GM23338 (cell line): Measurements from ENCODE around the gene RFX3. TPM values are rescaled to one million over a fixed set of nuclear protein-coding genes. Genes with fewer than 3 reads are reported as not detected.
A peak's percentile ranks its signal among the peaks of the same experiment; 100 is the strongest.

Experiments
- ATAC-seq: fragments of 200-7000 bp; cut with Tn5 transposase; 3 replicates; pipeline ENCODE4 v1.9.1; 2020
- DNase-seq: peaks from one replicate; pipeline ENCODE4 v3.0.0-alpha.2; 2015; ENCODE audit warnings: low spot score
- H2AFZ ChIP-seq: fragments of 200-600 bp; sonication (generic); 2 replicates; pipeline ENCODE4 v1.8.0; 2016; ENCODE audit warnings: antibody characterized with exemption, mild to moderate bottlenecking, moderate library complexity
- H3F3A ChIP-seq: fragments of 200-600 bp; sonication (generic); replicated peaks from 2 replicates; pipeline ENCODE4 v1.8.0; 2017; ENCODE audit warnings: antibody characterized with exemption, mixed run types, low read depth
- H3K27ac ChIP-seq: fragments of 200-600 bp; sonication (generic); 2 replicates; pipeline ENCODE4 v1.6.1; 2016; ENCODE audit warnings: low read depth
- H3K27me3 ChIP-seq: fragments of 200-600 bp; sonication (generic); 2 replicates; pipeline ENCODE4 v1.8.0; 2016; ENCODE audit warnings: mild to moderate bottlenecking, mixed run types, moderate library complexity; ENCODE audit not compliant: insufficient read depth
- H3K36me3 ChIP-seq: fragments of 200-600 bp; sonication (generic); 2 replicates; pipeline ENCODE4 v1.8.0; 2016; ENCODE audit warnings: mild to moderate bottlenecking; ENCODE audit not compliant: insufficient read depth
- H3K4me1 ChIP-seq: fragments of 200-600 bp; sonication (generic); 2 replicates; pipeline ENCODE4 v1.8.0; 2016; ENCODE audit warnings: mild to moderate bottlenecking, moderate library complexity; ENCODE audit not compliant: insufficient read depth
- H3K4me2 ChIP-seq: fragments of 200-600 bp; sonication (generic); 2 replicates; pipeline ENCODE4 v1.7.1; 2017; ENCODE audit warnings: mixed run types
- H3K4me3 ChIP-seq: fragments of 200-600 bp; sonication (generic); 2 replicates; pipeline ENCODE4 v1.6.1; 2016; ENCODE audit warnings: mixed run types
- H3K79me2 ChIP-seq: fragments of 200-600 bp; sonication (generic); replicated peaks from 2 replicates; pipeline ENCODE4 v1.8.0; 2017; ENCODE audit warnings: mild to moderate bottlenecking; ENCODE audit not compliant: insufficient read depth
- H3K9me2 ChIP-seq: fragments of 200-600 bp; sonication (generic); 2 replicates; pipeline ENCODE4 v1.8.0; 2017; ENCODE audit not compliant: insufficient read depth
- H4K20me1 ChIP-seq: fragments of 200-600 bp; sonication (generic); replicated peaks from 2 replicates; pipeline ENCODE4 v1.8.0; 2017; ENCODE audit warnings: mild to moderate bottlenecking; ENCODE audit not compliant: insufficient read depth
- H3K27ac Mint-ChIP-seq: 2 replicates; pipeline ENCODE4 v1.8.0; 2020; ENCODE audit warnings: inconsistent platforms, mild to moderate bottlenecking, moderate library complexity, mixed read lengths
- H3K27me3 Mint-ChIP-seq: 3 replicates; pipeline ENCODE4 v1.8.0; 2022; ENCODE audit warnings: low read depth, mild to moderate bottlenecking, moderate library complexity, mixed read lengths, inconsistent platforms; ENCODE audit not compliant: insufficient read depth, poor library complexity
- H3K36me3 Mint-ChIP-seq: 3 replicates; pipeline ENCODE4 v1.8.0; 2021; ENCODE audit warnings: low read depth, mild to moderate bottlenecking, inconsistent platforms, moderate library complexity, mixed read lengths
- H3K4me1 Mint-ChIP-seq: 3 replicates; pipeline ENCODE4 v1.8.0; 2020; ENCODE audit warnings: mild to moderate bottlenecking, inconsistent platforms, mixed read lengths
- H3K4me3 Mint-ChIP-seq: 3 replicates; pipeline ENCODE4 v1.8.0; 2021; ENCODE audit warnings: moderate library complexity, mild to moderate bottlenecking, inconsistent platforms, mixed read lengths
- H3K9me3 Mint-ChIP-seq: 3 replicates; pipeline ENCODE4 v1.8.0; 2020; ENCODE audit warnings: moderate library complexity, mild to moderate bottlenecking, inconsistent platforms, mixed read lengths
- CREB1 ChIP-seq: fragments of 250-450 bp; sonication (Bioruptor Pico); IDR thresholded peaks from 2 replicates; pipeline ENCODE4 v1.5.0; 2020; ENCODE audit warnings: low read depth, mild to moderate bottlenecking, moderate library complexity
- EZH2 ChIP-seq: fragments of 200-600 bp; sonication (generic); IDR thresholded peaks from one replicate; pipeline ENCODE4 v1.8.0; 2017; ENCODE audit warnings: antibody characterized with exemption, mild to moderate bottlenecking, low read depth; ENCODE audit not compliant: unreplicated experiment
- EZH2phosphoT487 ChIP-seq: fragments of 200-600 bp; sonication (generic); IDR thresholded peaks from one replicate; pipeline ENCODE4 v1.8.1; 2018; ENCODE audit warnings: antibody characterized with exemption; ENCODE audit not compliant: unreplicated experiment
- JUNB ChIP-seq: IDR thresholded peaks from one replicate; pipeline ENCODE4 v1.6.1; 2016; ENCODE audit warnings: antibody characterized with exemption; ENCODE audit not compliant: unreplicated experiment
- NANOG ChIP-seq: IDR thresholded peaks from 2 replicates; pipeline ENCODE4 v1.6.1; 2016; ENCODE audit warnings: antibody characterized with exemption, borderline replicate concordance
- POLR2AphosphoS5 ChIP-seq: IDR thresholded peaks from 2 replicates; pipeline ENCODE4 v1.6.1; 2016; ENCODE audit warnings: antibody characterized with exemption, low read depth
- REST ChIP-seq: IDR thresholded peaks from one replicate; pipeline ENCODE4 v1.6.1; 2018; ENCODE audit warnings: antibody characterized with exemption; ENCODE audit not compliant: unreplicated experiment
- STAT1 ChIP-seq: IDR thresholded peaks from one replicate; pipeline ENCODE4 v1.6.1; 2016; ENCODE audit warnings: antibody characterized with exemption; ENCODE audit not compliant: unreplicated experiment
- ZNF114 ChIP-seq: fragments of 250-450 bp; sonication (Bioruptor Pico); IDR thresholded peaks from 2 replicates; pipeline ENCODE4 v1.5.0; 2020; ENCODE audit warnings: mild to moderate bottlenecking, moderate library complexity
- ZNF331 ChIP-seq: fragments of 250-450 bp; sonication (Bioruptor Pico); IDR thresholded peaks from 2 replicates; pipeline ENCODE4 v1.5.0; 2020; ENCODE audit warnings: low read depth, mild to moderate bottlenecking, moderate library complexity
- polyA plus RNA-seq: library from polyadenylated mRNA; unstranded; fragments of >200 nt; fragmentation: Nextera tagmentation; extraction: Ambion mirVana; gene quantifications from 2 replicates; pipeline ENCODE4 v1.2.1, GENCODE V29; 2016
- total RNA-seq: library from RNA; depleted of rRNA; stranded (reverse); fragments of >200 nt; shearing (Covaris generic); gene quantifications from 2 replicates; pipeline ENCODE4 v1.2.3, GENCODE V29; 2014
- TF ChIP-seq, protein P1 (sequence below): fragments of 250-450 bp; sonication (Bioruptor Pico); IDR thresholded peaks from 2 replicates; pipeline ENCODE4 v1.5.0; 2020; ENCODE audit warnings: mild to moderate bottlenecking, moderate library complexity
- TF ChIP-seq, protein P2 (sequence below): IDR thresholded peaks from 2 replicates; pipeline ENCODE4 v1.6.1; 2016; ENCODE audit warnings: antibody characterized with exemption
- TF ChIP-seq, protein P3 (sequence below), 2 experiments: fragments of 200-600 bp in 1 of 2; sonication (generic) in 1 of 2; conservative IDR thresholded peaks; 2 replicates each; pipeline versions ENCODE4 v1.5.1 to v1.6.1; 2016 to 2017; ENCODE audit warnings: antibody characterized with exemption in 2 of 2, low read depth in 2 of 2, mild to moderate bottlenecking in 2 of 2, moderate library complexity in 1 of 2

The RFX3 gene
- total and polyA plus RNA-seq, 2 experiments from 2014 or later = 9.8 to 22.1 TPM

DNA sequence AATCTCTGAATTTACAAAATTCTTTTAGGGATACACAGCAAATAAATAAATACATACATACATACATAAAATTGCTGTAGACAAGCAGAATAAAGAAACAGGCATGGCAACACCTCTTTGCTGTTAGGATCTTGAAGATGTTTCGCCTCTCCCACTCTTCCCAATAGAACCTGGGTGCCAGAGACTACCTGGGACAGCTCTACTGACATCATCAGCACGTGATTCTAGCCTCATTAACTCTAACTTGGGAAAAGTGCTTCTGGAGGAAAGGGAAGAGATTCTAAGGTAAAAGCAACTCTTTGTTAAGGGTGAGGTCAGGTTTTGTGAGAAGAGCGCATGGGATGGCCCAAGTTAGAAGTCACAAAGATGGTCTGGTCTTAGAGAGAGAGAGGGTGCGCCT, 339.1 kb downstream of the RFX3 start:
- Histone ChIP-seq H4K20me1 (no peaks in the 10 kb centered on the region), H2AFZ (0 out of 2 replicates have a peak overlapping the region, but pooled peaks have one; percentile 29), H3K79me2 (no peaks in the 10 kb centered on the region), H3K4me2 (no peak overlapping the region), H3K27me3 (peaks cover 18% of the 10 kb centered on the region), H3F3A (no peaks in the 10 kb centered on the region), H3K27ac (no peak overlapping the region), H3K9me2 (no peaks in the 10 kb centered on the region), H3K36me3 (no peaks in the 10 kb centered on the region), H3K4me1 (no peaks in the 10 kb centered on the region), H3K4me3 (no peak overlapping the region)
- ATAC-seq = no peak
- Mint-ChIP-seq H3K4me3 (no peak overlapping the region), H3K36me3 (no peaks in the 10 kb centered on the region), H3K9me3 (no peaks in the 10 kb centered on the region), H3K27ac (no peak overlapping the region), H3K4me1 (peaks cover 9% of the 10 kb centered on the region), H3K27me3 (peaks cover 4% of the 10 kb centered on the region)
- no peak for DNase-seq
- TF ChIP-seq, protein P1, sequence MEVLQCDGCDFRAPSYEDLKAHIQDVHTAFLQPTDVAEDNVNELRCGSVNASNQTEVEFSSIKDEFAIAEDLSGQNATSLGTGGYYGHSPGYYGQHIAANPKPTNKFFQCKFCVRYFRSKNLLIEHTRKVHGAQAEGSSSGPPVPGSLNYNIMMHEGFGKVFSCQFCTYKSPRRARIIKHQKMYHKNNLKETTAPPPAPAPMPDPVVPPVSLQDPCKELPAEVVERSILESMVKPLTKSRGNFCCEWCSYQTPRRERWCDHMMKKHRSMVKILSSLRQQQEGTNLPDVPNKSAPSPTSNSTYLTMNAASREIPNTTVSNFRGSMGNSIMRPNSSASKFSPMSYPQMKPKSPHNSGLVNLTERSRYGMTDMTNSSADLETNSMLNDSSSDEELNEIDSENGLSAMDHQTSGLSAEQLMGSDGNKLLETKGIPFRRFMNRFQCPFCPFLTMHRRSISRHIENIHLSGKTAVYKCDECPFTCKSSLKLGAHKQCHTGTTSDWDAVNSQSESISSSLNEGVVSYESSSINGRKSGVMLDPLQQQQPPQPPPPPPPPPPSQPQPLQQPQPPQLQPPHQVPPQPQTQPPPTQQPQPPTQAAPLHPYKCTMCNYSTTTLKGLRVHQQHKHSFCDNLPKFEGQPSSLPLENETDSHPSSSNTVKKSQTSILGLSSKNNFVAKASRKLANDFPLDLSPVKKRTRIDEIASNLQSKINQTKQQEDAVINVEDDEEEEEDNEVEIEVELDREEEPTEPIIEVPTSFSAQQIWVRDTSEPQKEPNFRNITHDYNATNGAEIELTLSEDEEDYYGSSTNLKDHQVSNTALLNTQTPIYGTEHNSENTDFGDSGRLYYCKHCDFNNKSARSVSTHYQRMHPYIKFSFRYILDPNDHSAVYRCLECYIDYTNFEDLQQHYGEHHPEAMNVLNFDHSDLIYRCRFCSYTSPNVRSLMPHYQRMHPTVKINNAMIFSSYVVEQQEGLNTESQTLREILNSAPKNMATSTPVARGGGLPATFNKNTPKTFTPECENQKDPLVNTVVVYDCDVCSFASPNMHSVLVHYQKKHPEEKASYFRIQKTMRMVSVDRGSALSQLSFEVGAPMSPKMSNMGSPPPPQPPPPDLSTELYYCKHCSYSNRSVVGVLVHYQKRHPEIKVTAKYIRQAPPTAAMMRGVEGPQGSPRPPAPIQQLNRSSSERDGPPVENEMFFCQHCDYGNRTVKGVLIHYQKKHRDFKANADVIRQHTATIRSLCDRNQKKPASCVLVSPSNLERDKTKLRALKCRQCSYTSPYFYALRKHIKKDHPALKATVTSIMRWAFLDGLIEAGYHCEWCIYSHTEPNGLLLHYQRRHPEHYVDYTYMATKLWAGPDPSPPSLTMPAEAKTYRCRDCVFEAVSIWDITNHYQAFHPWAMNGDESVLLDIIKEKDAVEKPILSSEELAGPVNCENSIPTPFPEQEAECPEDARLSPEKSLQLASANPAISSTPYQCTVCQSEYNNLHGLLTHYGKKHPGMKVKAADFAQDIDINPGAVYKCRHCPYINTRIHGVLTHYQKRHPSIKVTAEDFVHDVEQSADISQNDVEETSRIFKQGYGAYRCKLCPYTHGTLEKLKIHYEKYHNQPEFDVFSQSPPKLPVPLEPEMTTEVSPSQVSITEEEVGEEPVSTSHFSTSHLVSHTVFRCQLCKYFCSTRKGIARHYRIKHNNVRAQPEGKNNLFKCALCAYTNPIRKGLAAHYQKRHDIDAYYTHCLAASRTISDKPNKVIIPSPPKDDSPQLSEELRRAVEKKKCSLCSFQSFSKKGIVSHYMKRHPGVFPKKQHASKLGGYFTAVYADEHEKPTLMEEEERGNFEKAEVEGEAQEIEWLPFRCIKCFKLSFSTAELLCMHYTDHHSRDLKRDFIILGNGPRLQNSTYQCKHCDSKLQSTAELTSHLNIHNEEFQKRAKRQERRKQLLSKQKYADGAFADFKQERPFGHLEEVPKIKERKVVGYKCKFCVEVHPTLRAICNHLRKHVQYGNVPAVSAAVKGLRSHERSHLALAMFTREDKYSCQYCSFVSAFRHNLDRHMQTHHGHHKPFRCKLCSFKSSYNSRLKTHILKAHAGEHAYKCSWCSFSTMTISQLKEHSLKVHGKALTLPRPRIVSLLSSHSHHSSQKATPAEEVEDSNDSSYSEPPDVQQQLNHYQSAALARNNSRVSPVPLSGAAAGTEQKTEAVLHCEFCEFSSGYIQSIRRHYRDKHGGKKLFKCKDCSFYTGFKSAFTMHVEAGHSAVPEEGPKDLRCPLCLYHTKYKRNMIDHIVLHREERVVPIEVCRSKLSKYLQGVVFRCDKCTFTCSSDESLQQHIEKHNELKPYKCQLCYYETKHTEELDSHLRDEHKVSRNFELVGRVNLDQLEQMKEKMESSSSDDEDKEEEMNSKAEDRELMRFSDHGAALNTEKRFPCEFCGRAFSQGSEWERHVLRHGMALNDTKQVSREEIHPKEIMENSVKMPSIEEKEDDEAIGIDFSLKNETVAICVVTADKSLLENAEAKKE (CRISPR knock-in tag) = no peak
- TF ChIP-seq NANOG (no peak), REST (no peak), EZH2 (no peak), EZH2phosphoT487 (no peak), ZNF331 (CRISPR knock-in tag) (no peak), STAT1 (no peak), POLR2AphosphoS5 (no peak), ZNF114 (CRISPR knock-in tag) (no peak), JUNB (no peak), CREB1 (no peak)
- TF ChIP-seq, protein P2, sequence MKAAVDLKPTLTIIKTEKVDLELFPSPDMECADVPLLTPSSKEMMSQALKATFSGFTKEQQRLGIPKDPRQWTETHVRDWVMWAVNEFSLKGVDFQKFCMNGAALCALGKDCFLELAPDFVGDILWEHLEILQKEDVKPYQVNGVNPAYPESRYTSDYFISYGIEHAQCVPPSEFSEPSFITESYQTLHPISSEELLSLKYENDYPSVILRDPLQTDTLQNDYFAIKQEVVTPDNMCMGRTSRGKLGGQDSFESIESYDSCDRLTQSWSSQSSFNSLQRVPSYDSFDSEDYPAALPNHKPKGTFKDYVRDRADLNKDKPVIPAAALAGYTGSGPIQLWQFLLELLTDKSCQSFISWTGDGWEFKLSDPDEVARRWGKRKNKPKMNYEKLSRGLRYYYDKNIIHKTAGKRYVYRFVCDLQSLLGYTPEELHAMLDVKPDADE = no peak
- TF ChIP-seq, protein P3, sequence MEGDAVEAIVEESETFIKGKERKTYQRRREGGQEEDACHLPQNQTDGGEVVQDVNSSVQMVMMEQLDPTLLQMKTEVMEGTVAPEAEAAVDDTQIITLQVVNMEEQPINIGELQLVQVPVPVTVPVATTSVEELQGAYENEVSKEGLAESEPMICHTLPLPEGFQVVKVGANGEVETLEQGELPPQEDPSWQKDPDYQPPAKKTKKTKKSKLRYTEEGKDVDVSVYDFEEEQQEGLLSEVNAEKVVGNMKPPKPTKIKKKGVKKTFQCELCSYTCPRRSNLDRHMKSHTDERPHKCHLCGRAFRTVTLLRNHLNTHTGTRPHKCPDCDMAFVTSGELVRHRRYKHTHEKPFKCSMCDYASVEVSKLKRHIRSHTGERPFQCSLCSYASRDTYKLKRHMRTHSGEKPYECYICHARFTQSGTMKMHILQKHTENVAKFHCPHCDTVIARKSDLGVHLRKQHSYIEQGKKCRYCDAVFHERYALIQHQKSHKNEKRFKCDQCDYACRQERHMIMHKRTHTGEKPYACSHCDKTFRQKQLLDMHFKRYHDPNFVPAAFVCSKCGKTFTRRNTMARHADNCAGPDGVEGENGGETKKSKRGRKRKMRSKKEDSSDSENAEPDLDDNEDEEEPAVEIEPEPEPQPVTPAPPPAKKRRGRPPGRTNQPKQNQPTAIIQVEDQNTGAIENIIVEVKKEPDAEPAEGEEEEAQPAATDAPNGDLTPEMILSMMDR (conservative IDR thresholded peaks at IDR 0.05; ENCODE audit: low read depth in 2 of 2) = no peak
